Dendritic cell treated with granulocyte-macrophage colony-stimulating factor and Interleukin-4, amounts not matched to agents 40 ng/mL and 50 ng/mL, for 4 days (primary cell): ENCODE data around the gene PIK3R3.
A peak's percentile ranks its signal among the peaks of the same experiment; 100 is the strongest.
"Not testable (repeated sequence)": the region's sequence is repeated elsewhere in the genome, so short reads cannot be mapped to it uniquely, and the experiment has no call there.

Source experiments
- H3K27ac Mint-ChIP-seq: one replicate; pipeline ENCODE4 v1.8.0; 2022; ENCODE audit warnings: mild to moderate bottlenecking, mixed read lengths
- H3K27me3 Mint-ChIP-seq: one replicate; pipeline ENCODE4 v1.8.0; 2022; ENCODE audit warnings: mild to moderate bottlenecking, mixed read lengths
- H3K36me3 Mint-ChIP-seq: one replicate; pipeline ENCODE4 v1.8.0; 2022; ENCODE audit warnings: low read depth, mixed read lengths
- H3K4me1 Mint-ChIP-seq: one replicate; pipeline ENCODE4 v1.8.0; 2022; ENCODE audit warnings: low read depth, mixed read lengths
- H3K4me3 Mint-ChIP-seq: one replicate; pipeline ENCODE4 v1.8.0; 2022; ENCODE audit warnings: mild to moderate bottlenecking, moderate library complexity, mixed read lengths
- H3K9me3 Mint-ChIP-seq: one replicate; pipeline ENCODE4 v1.8.0; 2022; ENCODE audit warnings: mixed read lengths
- intact Hi-C: fragments of 100-400 bp; cut with micrococcal nuclease; formaldehyde crosslinking; loops from one replicate; pipeline ENCODE4 v1.15.0; 2022

The PIK3R3 gene

DNA sequence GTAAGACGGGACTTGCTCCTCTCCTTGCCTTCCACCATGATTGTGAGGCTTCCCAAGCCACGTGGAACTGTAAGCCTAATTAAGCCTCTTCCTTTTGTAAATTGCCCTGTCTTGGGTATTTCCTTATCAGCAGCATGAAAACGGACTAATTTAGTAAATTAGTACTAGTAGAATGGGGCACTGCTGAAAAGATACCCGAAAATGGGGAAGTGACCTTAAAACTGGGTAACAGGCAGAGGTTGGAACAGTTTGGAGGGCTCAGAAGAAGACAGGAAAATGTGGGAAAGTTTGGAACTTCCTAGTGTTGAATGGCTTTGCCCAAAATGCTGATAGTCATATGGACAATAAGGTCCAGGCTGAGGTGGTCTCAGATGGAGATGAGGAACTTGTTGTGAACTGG, 75.2 kb downstream of the PIK3R3 start:
- peaks cover 15% of the 10 kb centered on the region for H3K4me1 Mint-ChIP-seq
- H3K4me3 Mint-ChIP-seq, H3K9me3 Mint-ChIP-seq, intact Hi-C loops, H3K27me3 Mint-ChIP-seq, H3K27ac Mint-ChIP-seq, H3K36me3 Mint-ChIP-seq: not testable (repeated sequence)

GRCh38 chr1:46056325-46056724, 76.1 kb downstream of the PIK3R3 start:
- no peaks in the 10 kb centered on the region for H3K36me3 Mint-ChIP-seq
- intact Hi-C loops = no loop called here
- H3K4me3 Mint-ChIP-seq = no peak overlapping the region
- H3K9me3 Mint-ChIP-seq = peaks cover 9% of the 10 kb centered on the region
- H3K27ac Mint-ChIP-seq = no peak overlapping the region
- peaks cover 15% of the 10 kb centered on the region for H3K4me1 Mint-ChIP-seq
- no peaks in the 10 kb centered on the region for H3K27me3 Mint-ChIP-seq

- no peak overlapping the region for H3K27ac Mint-ChIP-seq
- no peaks in the 10 kb centered on the region for H3K36me3 Mint-ChIP-seq
- H3K27me3 Mint-ChIP-seq = peaks cover 4% of the 10 kb centered on the region
- no peak overlapping the region for H3K4me3 Mint-ChIP-seq
- peaks cover 15% of the 10 kb centered on the region for H3K4me1 Mint-ChIP-seq
- intact Hi-C loops = no loop called here
- H3K9me3 Mint-ChIP-seq = peaks cover 2% of the 10 kb centered on the region
Measured at GRCh38 chr1:46053734-46054133, 78.7 kb downstream of the PIK3R3 start.

DNA sequence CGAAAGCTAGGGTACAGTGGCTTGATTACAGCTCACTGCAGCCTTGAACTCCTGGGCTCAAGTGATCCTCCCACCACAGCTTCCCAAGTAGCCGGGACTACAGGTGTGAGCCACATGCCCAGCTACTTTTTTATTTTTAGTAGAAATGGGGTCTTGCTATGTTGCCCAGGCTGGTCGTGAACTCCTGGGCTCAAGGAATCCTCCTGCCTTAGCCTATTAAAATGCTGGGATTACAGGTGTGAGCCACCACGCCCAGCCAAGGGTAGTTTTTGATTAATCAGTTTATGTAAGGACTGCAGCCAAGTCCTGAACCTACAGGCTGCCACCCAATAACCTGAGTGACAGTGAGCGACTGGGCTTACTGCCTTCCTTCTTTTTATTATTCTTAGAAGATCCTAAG, 88.3 kb downstream of the PIK3R3 start:
- H3K4me1 Mint-ChIP-seq = peaks cover 19% of the 10 kb centered on the region
- no peak overlapping the region for H3K4me3 Mint-ChIP-seq
- no peaks in the 10 kb centered on the region for H3K9me3 Mint-ChIP-seq
- intact Hi-C loops = no loop called here
- no peaks in the 10 kb centered on the region for H3K36me3 Mint-ChIP-seq
- H3K27ac Mint-ChIP-seq = no peak overlapping the region
- H3K27me3 Mint-ChIP-seq = peaks cover 11% of the 10 kb centered on the region

DNA sequence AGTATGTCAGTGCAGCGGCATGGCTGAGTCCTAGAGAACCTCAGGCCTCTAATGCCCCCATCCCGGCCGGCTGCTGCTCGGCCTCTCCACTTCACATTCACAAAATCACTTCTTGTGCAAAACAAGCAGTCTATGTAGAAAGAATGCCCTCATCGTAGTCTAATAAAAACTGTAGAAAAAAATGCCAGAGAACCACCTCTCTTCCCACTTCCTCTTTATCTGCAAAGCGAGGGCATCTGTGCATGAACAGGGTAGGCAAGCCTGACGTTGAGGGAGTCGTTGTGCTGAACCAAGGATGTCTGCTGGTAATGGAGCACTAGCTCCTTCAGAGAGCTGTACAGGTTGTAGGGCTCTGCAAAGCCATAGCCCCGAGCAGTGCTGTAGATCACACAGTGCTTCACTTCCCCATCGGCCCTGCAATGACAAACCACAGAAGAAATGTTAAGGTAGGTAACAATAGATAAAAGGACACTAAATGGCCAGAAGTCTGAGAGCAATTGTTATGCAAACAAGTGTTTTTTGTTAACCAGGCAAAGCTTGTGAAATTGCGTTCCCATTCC, 88.9 kb downstream of the PIK3R3 start:
- intact Hi-C loops = no loop called here
- H3K4me3 Mint-ChIP-seq = no peak overlapping the region
- peaks cover 19% of the 10 kb centered on the region for H3K4me1 Mint-ChIP-seq
- peaks cover 11% of the 10 kb centered on the region for H3K27me3 Mint-ChIP-seq
- no peaks in the 10 kb centered on the region for H3K9me3 Mint-ChIP-seq
- no peaks in the 10 kb centered on the region for H3K36me3 Mint-ChIP-seq
- H3K27ac Mint-ChIP-seq = peak overlapping the region; percentile 63

DNA sequence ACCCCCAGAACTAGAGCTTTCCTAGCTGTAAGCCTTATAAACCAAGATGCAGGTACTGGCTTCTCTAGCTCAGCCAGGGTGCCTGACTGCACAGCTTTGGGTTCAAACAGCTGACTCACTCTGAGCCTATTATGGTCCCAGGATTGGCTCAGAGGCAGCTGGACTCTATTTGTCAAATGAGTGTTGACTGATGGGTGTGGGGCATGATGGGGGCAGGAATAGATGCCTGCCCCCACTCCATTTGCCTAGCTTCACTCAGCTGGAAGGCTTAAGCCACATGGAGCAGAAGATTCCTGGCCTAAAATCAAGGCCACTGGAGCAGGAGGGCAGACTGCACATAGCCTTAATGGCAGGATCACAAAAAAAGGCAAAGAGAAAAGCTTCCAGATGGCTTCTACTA, 90.5 kb downstream of the PIK3R3 start:
- intact Hi-C loops = no loop called here
- Mint-ChIP-seq H3K4me3 (no peak overlapping the region), H3K36me3 (no peaks in the 10 kb centered on the region), H3K27me3 (peaks cover 11% of the 10 kb centered on the region), H3K4me1 (peaks cover 19% of the 10 kb centered on the region), H3K9me3 (no peaks in the 10 kb centered on the region), H3K27ac (peak overlapping the region; percentile 40)

DNA sequence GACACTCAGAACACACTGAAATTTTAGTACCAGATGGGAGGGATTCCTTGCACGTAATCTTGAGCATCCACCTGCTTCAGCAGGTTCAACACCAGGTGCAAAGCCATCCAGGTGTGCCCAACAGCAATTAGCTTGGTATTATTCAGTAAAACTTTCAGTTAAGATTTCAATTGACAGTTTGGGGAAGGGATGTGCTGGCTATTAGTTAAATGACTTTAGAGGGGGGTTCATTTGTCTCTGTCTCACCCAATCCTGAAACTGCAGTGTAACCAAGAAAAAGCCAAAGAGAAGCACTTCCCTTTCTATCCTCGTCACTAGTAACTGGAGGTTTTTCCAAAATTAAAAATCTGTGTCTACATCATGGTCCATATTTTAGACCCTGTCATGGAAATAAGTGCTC, 90.9 kb downstream of the PIK3R3 start:
- H3K27ac Mint-ChIP-seq = no peak overlapping the region

DNA sequence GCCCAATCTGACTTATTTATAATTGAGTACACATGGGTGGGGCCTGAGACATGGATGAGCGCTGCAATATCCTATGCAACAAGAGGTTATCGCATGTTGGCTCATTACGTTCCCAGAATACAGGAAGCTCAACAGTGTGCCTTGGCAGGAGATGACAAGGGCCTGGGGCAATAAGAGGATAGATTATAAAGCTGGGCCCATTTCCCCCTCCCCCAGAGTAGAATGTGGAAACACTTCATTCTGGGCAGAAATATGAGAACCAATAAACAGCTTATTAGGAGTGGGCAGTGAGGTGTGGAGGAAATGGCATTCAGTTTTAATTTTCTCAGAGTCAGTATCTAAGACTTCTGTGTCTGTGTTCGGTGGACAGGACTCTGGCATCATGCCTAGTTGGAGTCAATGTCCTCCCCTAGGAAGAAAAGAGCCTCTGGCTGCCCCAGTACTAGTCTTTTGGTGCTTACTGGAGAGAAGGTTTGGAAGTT, 92.8 kb downstream of the PIK3R3 start:
- no peak overlapping the region for H3K27ac Mint-ChIP-seq
- intact Hi-C loops = no loop called here
- H3K4me3 Mint-ChIP-seq = no peak overlapping the region
- peaks cover 10% of the 10 kb centered on the region for H3K27me3 Mint-ChIP-seq
- H3K36me3 Mint-ChIP-seq = peaks cover 11% of the 10 kb centered on the region
- peaks cover 19% of the 10 kb centered on the region for H3K4me1 Mint-ChIP-seq
- no peaks in the 10 kb centered on the region for H3K9me3 Mint-ChIP-seq

More for the DNA sequence above, 90.9 kb downstream of the PIK3R3 start:
- peaks cover 19% of the 10 kb centered on the region for H3K4me1 Mint-ChIP-seq
- peaks cover 11% of the 10 kb centered on the region for H3K27me3 Mint-ChIP-seq
- no peak overlapping the region for H3K4me3 Mint-ChIP-seq
- no peaks in the 10 kb centered on the region for H3K36me3 Mint-ChIP-seq
- intact Hi-C loops = no loop called here
- H3K9me3 Mint-ChIP-seq = no peaks in the 10 kb centered on the region

DNA sequence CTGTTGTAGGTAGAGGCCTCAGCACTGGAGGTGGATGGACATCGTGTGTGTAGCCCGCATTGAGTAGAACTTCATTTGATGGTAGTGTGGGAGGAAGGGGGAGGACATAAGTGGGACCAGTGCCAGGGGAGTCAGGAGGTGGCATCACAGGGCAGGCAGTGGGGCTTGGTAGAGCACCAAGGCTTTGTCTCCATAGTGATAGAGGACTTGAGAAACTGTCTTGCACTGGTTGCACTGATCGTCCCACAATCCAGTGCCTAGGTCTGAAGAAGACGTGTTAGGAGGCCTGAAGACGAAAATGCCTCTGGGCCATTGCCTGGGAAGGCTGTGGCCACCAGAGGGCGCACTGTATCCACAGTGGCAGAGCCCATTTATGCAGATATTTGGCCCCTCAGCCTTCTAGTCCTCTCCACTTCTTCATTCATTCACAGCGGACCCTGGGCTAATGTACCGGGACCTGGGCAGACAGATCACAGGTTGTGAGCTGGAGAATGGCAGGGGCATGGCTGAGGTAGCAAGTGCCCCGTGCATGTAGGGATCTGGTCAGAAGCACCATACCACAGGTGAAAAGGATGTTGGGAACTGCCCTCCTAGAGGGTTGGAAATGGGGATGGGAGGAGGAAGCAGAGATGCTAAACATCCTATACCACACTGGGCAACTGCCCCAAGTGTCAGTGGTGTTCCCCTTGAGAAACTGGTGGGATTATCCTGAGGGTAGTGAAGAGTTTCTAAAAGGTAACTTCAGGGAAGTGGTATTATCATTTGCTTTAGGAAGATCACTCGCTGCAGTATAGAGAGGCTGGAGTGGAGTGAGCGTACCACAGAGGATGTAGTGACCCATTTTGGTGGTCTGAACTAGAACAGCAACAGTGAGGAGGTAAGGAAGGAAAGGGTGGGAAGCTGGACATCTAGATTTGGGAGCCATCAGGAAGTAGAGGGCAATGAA, 95.3 kb downstream of the PIK3R3 start:
- Mint-ChIP-seq H3K27me3 (no peaks in the 10 kb centered on the region), H3K27ac (no peak overlapping the region), H3K36me3 (peaks cover 32% of the 10 kb centered on the region), H3K9me3 (no peaks in the 10 kb centered on the region), H3K4me3 (no peak overlapping the region), H3K4me1 (peaks cover 8% of the 10 kb centered on the region)
- intact Hi-C loops = loop anchor here (1.0 kb wide), 2 partner anchors 142 to 186 kb away; no protein-coding TSS in a partner anchor

GRCh38 chr1:46034601-46035516, 97.6 kb downstream of the PIK3R3 start:
- no peak overlapping the region for H3K4me3 Mint-ChIP-seq
- H3K4me1 Mint-ChIP-seq = no peaks in the 10 kb centered on the region
- H3K27me3 Mint-ChIP-seq = no peaks in the 10 kb centered on the region
- no peaks in the 10 kb centered on the region for H3K9me3 Mint-ChIP-seq
- intact Hi-C loops = no loop called here
- no peak overlapping the region for H3K27ac Mint-ChIP-seq
- H3K36me3 Mint-ChIP-seq = peaks cover 55% of the 10 kb centered on the region

GRCh38 chr1:46030876-46031660, 101.4 kb downstream of the PIK3R3 start:
- intact Hi-C loops = no loop called here
- H3K9me3 Mint-ChIP-seq = no peaks in the 10 kb centered on the region
- no peak overlapping the region for H3K4me3 Mint-ChIP-seq
- H3K4me1 Mint-ChIP-seq = no peaks in the 10 kb centered on the region
- H3K27ac Mint-ChIP-seq = no peak overlapping the region
- H3K27me3 Mint-ChIP-seq = no peaks in the 10 kb centered on the region
- peaks cover 73% of the 10 kb centered on the region for H3K36me3 Mint-ChIP-seq

- no peak overlapping the region for H3K27ac Mint-ChIP-seq
- H3K4me3 Mint-ChIP-seq = no peak overlapping the region
- no peaks in the 10 kb centered on the region for H3K4me1 Mint-ChIP-seq
- H3K36me3 Mint-ChIP-seq = peaks cover 76% of the 10 kb centered on the region
- H3K9me3 Mint-ChIP-seq = no peaks in the 10 kb centered on the region
- intact Hi-C loops = no loop called here
- no peaks in the 10 kb centered on the region for H3K27me3 Mint-ChIP-seq
Measured at GRCh38 chr1:46030074-46030870, 102.2 kb downstream of the PIK3R3 start.
